ENCODE data around the gene PTPN12.
"Not testable (repeated sequence)": the region's sequence is repeated elsewhere in the genome, so short reads cannot be mapped to it uniquely, and the experiment has no call there.

Gene PTPN12

DNA sequence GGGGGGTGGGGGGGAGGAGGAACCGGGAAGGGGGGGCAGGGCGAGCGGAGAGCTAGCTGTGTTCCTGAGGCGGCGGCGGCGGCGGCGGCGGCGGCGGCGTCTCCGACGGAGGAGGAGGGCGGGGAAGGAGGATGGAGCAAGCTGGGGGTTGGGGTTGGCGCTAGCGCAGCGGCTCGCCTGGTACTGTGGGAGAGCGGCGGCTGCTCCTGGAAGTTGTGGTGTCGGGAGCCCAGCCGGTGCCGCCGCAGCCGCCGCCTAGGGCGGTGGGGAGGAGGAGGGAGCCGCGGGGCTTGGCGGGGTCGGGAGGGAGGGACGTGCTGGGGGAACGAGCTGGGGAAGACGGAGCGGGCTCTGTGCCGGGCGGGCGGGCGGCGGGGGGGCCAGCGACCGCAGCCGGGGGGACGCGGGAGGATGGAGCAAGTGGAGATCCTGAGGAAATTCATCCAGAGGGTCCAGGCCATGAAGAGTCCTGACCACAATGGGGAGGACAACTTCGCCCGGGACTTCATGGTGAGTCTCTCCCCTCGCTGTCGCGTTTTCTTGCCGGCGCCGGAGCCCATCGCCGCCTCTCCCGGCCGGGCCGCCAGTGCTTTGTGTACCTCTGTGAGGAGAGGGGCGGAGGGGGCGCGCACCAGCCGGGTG is at the start of gene PTPN12:
PTPN12 (plus strand) TSS at position 160 of the 642 bp plus-strand sequence; CDS start at position 412, 252 bp downstream.
- DNase-seq, result no peak

DNA sequence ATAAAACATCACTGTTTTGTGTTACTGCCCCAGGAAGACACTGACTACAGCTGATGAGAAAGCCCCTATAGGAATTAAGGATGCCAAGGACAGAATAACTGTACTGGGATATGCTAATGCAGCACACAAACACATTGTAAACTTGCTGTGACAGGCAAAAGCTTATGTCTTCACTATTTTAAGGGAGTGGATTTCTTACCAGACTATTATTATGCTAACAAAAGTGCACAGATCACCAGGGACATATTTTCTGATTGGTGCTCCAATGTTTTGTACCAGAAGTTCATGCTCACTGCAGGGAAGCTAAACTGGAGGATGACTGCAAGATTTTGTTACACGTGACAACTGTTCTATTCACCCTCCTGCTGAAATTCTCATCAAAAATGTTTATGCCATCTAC is 48.1 kb upstream of the PTPN12 start:
- no peak for DNase-seq

DNA sequence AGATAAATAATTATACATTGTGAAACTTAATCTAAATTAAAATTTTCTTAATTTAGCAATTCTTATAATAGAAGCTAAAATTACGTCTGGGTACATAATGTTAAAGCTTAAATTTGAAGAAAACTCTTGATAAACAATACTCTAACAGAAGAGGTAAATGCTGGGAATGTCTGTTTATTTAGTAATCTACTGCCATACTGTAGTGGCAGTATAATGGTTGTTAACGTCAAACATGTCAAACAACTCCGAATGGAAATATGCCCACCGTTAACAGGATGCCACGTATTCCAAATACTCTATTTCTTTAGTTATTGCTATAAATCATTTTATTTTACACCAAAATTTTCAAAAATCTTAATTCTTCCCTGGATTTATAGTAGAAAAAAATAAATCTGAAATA is 40.0 kb upstream of the PTPN12 start:
- DNase-seq, result no peak

DNA sequence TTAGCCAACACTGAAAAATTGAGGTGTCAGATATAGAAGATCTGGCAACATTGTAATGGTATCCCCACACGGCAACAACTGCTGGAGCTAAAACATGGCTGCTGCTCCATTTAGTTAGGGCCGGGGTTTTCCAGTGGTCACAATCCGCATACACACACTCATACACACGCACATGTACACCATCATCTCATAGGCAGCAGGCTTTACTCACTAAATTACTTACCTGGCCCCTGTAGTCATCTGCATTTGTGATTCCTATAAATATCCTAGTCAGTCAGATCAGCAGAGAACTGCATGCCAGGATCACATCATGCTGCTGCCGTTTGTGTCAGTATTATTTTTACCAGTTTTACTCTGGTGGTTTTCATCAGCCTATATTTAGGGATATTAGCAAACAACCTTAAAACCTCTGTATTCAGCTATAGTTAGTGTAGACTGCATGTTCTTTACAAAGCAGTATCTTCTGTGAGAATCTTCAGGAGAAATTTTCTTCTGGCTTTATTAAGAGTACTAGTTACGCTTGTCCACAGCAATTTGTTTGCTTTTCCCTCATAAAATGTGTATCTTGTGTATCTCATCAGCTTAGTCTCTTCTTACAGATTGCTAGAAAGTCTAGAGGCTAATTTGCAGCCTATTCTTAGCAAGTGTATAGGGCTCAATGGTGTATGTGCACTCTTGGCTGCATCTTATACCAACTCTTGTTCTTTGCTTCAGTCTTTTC is 38.3 kb upstream of the PTPN12 start:
- no peak for DNase-seq

DNA sequence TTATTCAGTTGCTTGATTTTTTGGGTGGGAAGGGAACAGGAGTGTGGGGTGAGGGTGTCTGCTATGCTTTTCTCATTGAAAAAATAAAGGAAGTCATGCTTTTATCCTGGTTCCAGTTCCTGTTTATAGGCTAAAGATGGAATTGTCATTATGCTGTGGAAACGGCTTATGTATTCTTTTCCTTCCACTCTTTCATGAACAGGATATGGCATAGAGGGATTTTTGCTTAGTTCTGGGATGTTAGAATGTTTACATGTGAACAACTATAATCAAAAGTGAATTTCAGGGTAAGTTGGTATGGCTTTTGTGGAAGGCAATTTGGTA is 35.9 kb upstream of the PTPN12 start:
- no peak for DNase-seq

DNA sequence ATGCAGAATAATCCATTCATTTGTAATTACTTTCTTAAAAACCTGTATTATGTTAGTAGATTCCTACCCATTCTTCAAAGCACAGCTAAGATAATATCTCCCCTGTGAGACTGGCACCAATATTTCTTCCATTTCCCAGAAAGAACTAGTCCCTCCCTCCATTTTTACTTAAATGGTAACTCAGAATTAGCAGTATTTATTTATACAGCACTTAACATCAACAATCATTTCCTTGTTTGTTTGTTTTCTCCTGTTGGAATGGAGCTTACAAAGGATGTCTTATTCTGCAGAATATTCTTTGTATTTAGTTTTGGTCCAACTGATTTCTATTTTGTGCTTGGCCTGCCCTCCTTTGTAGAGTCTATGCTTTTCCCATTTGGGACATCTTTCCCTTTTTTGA is 32.1 kb upstream of the PTPN12 start:
- DNase-seq, result no peak

DNA sequence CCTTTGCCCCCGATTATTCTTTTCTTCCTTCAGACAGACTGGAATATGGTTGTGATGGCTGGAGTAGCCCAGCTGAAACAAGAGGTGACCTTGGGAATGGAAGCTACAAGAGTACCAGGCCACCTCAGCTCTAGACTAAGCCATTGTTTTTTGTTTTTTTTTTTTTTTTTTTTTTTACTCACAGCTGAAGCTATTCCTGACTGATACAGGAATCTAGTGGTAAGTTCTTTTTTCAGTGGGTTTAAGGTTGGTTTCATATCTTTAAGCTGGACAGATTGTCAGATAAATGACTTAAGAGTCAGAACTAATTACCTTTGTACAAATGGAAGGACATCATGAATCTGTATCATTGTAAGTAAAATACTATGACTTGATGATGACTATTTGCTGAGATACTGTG is 30.2 kb upstream of the PTPN12 start:
- DNase-seq, result no peak

DNA sequence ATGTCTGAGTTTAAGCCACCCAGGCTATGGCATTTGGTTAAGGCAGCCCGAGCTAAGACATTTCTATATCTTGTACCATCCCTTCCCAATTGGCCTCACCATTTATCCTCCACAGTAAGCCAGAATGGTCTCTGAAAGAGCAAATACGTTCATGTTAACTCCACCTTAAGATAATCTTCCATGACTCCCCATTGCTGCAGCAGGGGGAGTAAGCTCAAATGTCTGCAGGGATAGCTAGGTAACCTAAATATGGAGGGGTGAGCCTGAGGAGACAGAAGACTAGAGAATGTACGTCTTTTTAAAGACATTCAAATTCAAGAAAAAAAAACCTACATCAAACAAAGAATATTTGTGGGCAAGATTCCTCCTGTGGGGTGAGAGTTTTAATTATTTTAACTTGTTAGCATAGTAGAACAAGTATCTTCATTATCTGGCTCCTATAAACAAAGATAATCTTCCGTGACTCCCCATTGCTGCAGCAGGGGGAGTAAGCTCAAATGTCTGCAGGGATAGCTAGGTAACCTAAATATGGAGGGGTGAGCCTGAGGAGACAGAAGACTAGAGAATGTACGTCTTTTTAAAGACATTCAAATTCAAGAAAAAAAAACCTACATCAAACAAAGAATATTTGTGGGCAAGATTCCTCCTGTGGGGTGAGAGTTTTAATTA is 24.0 kb upstream of the PTPN12 start:
- not testable (repeated sequence) for DNase-seq

DNA sequence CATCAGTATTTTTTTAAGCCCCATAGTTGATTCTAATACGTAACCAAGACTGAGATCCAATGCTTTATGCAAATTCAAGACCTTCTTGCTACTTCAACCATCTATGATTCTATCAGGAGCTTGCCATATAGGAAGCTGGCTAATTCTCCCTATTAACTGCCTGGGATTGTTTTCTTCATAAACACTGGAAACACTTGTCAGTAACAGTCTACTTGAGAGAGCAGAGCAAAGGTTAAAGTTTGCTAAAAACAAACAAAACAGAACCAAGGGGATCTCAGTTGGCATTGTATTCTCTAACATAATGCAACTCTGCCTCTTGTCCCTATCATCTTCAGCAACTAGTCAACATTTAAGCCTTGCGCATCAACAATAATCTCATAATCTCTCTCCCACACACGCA is 21.0 kb upstream of the PTPN12 start:
- DNase-seq, result no peak

DNA sequence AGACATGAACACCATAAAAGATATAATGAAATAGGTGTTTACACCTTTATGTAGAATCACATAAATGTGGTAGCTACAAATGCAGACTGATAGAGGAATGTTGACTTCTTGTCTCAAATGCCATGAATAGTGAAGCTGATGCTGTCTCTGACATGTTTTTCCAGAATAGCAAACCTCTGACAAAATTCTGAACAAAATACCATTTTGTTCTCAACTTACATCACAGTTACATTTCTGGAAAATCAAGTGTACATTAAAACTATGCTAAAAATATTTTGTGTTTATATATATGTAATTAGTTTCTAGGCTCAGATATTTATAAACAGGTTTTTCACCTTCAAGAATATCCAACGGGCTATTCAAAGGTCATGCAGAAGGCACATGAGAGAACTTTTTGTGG is 16.8 kb upstream of the PTPN12 start:
- no peak for DNase-seq

DNA sequence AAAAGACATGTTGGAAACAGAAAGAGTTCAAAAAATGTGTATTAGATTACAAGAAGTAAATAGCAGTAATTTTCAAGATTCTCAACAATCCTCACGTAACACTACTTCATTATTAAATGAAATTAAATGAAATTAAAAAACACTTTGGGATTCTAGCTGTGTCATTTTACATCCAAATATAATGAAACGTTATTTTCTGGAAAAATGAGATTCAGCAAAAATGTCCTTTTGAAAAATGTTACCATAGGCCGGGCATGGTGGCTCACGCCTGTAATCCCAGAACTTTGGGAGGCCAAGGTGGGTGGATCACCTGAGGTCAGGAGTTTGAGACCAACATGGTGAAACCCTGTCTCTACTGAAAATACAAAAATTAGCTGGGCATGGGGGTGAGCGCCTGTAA is 15.6 kb upstream of the PTPN12 start:
- not testable (repeated sequence) for DNase-seq

DNA sequence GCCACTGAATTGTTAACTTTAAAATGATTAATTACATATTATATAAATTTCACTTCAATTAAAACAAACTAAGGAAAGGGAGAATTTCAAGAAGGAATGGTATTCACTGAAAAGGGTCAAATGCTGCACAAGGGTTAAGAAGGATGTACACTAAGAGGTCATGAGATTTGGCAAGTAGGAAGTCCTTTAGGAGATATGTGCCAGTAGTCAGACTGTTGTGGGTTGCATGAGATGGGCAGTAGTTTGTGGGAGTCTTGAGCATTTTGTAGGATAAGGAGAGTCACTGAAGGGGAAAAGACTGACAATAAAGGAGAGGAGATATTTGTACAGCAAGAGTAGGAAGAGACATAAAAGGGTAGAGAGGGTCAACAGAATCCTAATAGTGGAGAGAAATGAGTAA is 12.4 kb upstream of the PTPN12 start:
- DNase-seq, result no peak

DNA sequence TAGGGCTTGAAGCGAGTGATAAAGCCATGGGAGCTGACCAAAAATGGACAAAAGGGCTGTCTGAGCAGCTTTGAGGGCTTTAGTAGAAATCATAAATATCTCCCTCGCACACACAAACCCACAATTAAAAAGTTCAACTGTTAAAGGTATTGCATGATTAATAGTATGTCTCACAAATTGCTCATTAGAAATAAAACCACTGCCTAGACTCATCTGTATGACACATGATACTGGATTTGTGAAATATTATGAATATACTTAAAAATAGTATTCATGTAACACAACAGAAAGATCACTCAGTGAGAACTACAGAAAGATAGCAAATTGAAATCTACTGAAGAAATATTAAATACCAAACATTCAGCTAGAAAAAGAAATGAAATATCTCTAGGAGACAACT is 11.9 kb upstream of the PTPN12 start:
- DNase-seq, result no peak

DNA sequence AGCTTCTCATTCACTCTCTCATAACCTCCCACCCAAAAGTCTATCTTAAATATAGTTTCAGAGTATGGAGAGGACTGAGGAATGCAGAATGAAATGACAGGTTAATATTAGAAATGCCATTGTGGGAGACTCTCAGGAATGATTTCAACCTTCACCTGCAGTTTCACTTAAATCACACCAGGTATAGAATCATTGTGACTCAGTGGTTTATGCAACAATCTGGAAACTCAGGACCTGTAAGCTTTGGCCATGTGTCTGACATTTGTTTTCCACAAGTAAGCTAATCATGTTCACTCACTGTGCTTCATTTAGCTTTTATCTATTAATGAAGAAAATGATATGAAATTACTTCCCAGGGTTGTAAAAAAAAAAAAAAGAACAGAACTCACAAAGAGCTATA is 8.7 kb upstream of the PTPN12 start:
- no peak for DNase-seq

DNA sequence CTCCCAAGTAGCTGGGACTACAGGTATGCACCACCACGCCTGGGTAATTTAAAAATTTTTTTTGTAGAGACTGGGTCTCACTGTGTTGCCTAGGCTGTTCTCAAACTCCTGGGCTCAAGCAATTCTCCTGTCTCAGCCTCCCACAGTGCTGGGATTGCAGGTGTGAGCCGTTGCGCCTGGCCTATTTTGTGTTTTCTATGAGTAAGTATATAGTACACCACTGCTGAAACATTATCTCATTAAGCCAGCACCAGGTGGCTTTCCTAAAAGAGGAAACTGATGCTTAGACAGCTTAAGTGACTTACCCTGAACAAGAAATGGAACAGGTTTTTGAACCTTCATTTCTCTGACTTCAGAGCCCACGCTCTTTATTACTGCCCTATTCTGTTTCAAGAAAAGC is 7.8 kb upstream of the PTPN12 start:
- no peak for DNase-seq

DNA sequence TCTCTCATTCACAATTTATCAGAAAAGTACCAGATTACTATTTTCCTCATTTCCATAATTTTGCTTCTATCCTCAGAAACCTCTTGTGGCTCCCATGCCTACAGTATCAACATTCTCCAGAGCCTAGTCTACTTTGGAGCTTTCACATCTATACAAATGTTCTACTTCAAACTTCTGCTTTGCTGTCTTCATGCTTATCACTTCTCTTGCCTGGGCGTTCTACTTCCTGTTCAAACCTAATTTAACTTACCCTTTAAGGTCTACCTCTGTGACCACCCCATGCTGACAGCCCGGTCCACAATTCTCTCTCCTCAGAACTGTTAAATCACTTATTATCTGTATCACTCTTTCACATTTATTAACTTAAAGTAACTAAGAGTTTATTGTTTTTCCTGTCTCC is 6.1 kb upstream of the PTPN12 start:
- no peak for DNase-seq

DNA sequence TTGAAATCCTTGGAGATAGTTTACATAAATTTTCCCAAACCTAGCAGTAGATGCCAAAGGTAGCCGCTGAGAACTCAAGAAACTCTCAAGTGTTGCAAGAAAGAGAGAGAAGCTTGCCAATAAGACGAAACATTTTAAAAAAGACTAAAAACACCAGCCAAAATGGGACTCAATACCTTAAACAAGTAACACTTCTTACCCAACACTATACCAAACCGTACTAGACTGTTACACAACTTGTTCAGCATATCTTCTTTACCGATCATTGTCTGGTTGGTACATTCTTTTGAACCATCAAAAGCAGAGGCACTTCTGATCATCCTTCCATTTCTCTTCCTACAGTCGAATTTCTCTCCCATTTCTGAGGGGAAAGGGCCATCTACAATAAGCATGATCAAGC is 4.8 kb upstream of the PTPN12 start:
- DNase-seq, result no peak

DNA sequence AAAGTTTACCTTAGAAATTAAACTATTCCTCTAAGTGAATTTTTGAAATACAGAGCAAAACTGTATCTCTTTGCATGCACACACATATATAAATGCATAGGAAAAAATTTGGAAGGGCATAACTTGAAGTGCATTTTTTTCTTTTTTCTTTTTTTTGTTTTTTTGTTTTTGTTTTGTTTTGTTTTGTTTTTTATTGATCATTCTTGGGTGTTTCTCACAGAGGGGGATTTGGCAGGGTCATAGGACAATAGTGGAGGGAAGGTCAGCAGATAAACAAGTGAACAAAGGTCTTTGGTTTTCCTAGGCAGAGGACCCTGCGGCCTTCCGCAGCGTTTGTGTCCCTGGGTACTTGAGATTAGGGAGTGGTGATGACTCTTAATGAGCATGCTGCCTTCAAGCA is 4.4 kb upstream of the PTPN12 start:
- not testable (repeated sequence) for DNase-seq

DNA sequence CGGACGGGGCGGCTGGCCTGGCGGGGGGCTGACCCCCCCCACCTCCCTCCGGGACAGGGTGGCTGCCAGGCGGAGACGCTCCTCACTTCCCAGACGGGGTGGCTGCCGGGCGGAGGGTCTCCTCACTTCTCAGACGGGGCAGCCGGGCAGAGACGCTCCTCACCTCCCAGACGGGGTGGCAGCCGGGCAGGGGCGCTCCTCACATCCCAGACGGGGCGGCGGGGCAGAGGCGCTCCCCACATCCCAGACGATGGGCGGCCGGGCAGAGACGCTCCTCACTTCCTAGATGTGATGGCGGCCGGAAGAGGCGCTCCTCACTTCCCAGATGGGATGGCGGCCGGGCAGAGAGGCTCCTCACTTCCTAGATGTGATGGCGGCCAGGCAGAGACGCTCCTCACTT is 3.0 kb upstream of the PTPN12 start:
- DNase-seq, result not testable (repeated sequence)

DNA sequence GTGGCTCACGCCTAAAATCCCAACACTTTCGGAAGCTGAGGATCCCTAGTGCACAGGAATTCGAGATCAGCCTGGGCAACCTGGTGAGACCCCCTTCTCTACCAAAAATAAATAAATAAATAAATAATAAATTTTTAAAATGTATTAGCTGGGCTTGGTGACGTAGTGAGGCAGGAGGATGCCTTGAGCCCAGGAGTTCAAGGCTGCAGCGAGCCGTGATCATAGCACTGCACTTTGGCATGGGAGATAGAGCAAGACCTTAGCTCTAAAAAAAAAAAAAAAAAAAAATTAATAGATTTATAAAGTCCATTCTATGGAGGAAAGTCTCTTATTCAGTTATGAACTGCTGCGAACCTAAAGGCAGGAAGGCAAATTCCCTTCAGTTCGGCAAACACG is 1.1 kb upstream of the PTPN12 start:
- no peak for DNase-seq

DNA sequence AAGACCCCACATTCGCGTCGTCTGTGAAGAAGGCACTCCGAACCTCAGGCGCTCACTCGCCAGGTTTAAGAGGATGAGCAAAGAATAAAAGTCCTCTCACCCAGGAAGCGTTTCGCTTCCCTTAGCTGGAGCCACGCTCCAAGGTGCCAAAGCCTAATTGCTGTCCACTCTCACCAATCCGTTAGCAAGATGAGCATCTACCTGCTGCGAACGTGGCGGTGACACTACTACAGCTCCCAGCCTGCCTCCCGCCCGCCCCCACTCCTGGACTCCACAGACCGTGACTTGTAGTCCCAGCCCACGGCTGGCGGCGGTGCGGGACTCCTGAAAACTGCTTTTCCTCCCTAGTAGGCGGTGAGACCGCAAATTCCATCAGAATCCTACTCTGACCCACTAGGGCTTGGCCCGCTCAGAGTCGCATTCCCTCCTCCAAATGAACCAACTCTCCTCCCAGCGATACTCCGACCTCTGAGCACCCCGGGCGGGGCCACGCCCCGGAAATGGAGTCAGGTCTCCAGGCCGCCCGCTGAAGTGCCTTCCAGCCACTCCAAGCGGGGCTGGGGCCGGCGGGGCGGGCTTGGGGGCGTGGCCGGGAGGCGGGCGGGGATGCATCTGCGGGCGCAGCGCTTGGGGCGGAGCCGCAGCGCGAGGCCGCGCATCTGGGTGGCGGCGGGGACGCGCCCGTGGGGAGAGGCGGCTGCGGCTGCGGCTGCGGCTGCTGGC is 521 bp upstream of the PTPN12 start:
- DNase-seq, result peak; percentile 93

DNA sequence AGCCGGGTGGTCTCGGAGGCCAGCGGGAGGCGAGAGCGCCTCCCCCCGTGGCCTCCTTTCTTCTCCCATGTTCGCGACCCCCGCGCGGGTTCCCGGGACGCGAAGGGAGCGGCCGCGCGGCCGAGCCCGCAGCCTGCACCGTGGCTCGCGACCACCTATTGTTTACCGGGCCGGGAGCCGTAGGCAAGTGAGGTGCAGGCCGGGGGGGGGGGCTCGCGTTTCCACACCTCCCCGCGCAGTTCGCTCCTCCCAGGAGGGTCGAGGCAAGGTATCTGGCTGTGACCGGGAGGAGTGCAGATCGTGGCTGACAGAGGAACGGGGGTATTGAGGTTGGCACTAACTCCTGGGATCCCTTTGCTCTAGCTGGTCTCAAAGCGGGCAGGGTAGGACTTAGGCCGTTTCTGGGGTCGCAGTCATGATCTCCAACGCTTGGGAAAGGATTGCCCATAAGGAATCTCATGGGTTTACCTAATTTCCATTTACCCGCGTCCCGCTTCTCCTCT is 734 bp downstream of the PTPN12 start:
- DNase-seq, result peak; percentile 6

Measured in amniotic stem cell (primary cell).